Measurements from ENCODE around the gene LRRC1.

GRCh38 chr6:53837865-53838769, 43.3 kb downstream of the LRRC1 start:
- TF ChIP-seq CTCF (conservative IDR thresholded peaks at IDR 0.05 in 1 of 2, IDR thresholded peaks at IDR 0.05 in 1 of 2; ENCODE audit: extremely low read depth in 1 of 2, insufficient read depth in 1 of 2, low read depth in 1 of 2, low read length in 2 of 2): no peak
- TF ChIP-seq EZH2 (IDR thresholded peaks at IDR 0.05; ENCODE audit: borderline replicate concordance, low read length): no peak
